HCT116 (cell line): ENCODE data around the gene ARFGAP1. TPM values are rescaled to one million over a fixed set of nuclear protein-coding genes. Genes with fewer than 3 reads are reported as not detected.

Source experiments
- ATAC-seq: fragments of 200-7000 bp; cut with Tn5 transposase; 2 replicates; pipeline ENCODE4 v1.9.1; 2020; ENCODE audit warnings: mild to moderate bottlenecking, moderate library complexity
- BruUV-seq: library from RNA; stranded (reverse); fragments of 400-500 nt; replicated peaks from 2 replicates; lab custom pipeline; 2021; lab: Mats Ljungman, UMichigan
- CTCF ChIA-PET: fragments of 300-600 bp; sonication (Branson Sonifier 250); formaldehyde crosslinking; loops from one replicate; lab custom pipeline; 2021; ENCODE audit warnings: antibody characterized with exemption; lab: Charles Lee
- POLR2A ChIA-PET: fragments of 300-600, 350-600 bp; sonication (Branson Sonifier 250); formaldehyde crosslinking; loops from one replicate; lab custom pipeline; 2021; ENCODE audit warnings: antibody characterized with exemption; lab: Charles Lee
- RAD21 ChIA-PET, 2 experiments: fragments of 300-600 bp; sonication (Branson Sonifier 250); formaldehyde crosslinking; loops; one replicate each; lab custom pipeline; 2023; ENCODE audit warnings: low total read pairs in 2 of 2; ENCODE audit not compliant: uncharacterized antibody in 2 of 2, unreplicated experiment in 2 of 2, low non-redundant PET in 1 of 2; lab: Charles Lee
- DNase-seq: peaks from one replicate; pipeline ENCODE4 v3.0.0-alpha.2; 2010; ENCODE audit warnings: low read depth, low spot score
- H2AFZ ChIP-seq: fragments of 200-600 bp; shearing (Covaris generic), sonication (generic); 2 replicates; pipeline ENCODE4 v1.6.1; 2017; ENCODE audit warnings: low read depth, mixed run types, mixed read lengths, antibody characterized with exemption, low read length; ENCODE audit not compliant: poor library complexity, severe bottlenecking
- H3K27ac ChIP-seq: 2 replicates; pipeline ENCODE4 v1.5.1; 2012; ENCODE audit warnings: low read depth, low read length
- H3K27me3 ChIP-seq: fragments of 200-600 bp; sonication (generic); 2 replicates; pipeline ENCODE4 v1.6.1; 2016; ENCODE audit warnings: mixed run types, low read length, mixed read lengths; ENCODE audit not compliant: insufficient read depth
- H3K36me3 ChIP-seq, 2 experiments: fragments of 200-500 bp in 1 of 2; fragments of 200-600 bp in 1 of 2; sonication (Bioruptor generic) in 1 of 2; sonication (generic) in 1 of 2; 2 replicates each; pipeline versions ENCODE4 v1.5.1 to v1.6.1; 2014 to 2016; ENCODE audit warnings: low read length in 2 of 2, inconsistent platforms in 1 of 2, mixed read lengths in 1 of 2, mixed run types in 1 of 2; ENCODE audit not compliant: insufficient read depth in 2 of 2, control insufficient read depth in 1 of 2
- H3K4me1 ChIP-seq, 2 experiments: fragments of 200-600 bp in 1 of 2; sonication (generic) in 1 of 2; 2 replicates each; pipeline versions ENCODE4 v1.5.1 to v1.6.1; 2012 to 2017; ENCODE audit warnings: low read length in 2 of 2, inconsistent platforms in 1 of 2, mild to moderate bottlenecking in 1 of 2, mixed read lengths in 1 of 2, mixed run types in 1 of 2, moderate library complexity in 1 of 2; ENCODE audit not compliant: insufficient read depth in 2 of 2, control insufficient read depth in 1 of 2
- H3K4me2 ChIP-seq: fragments of 200-600 bp; sonication (generic); 2 replicates; pipeline ENCODE4 v1.6.1; 2017; ENCODE audit warnings: mixed run types, low read length, mixed read lengths
- H3K4me3 ChIP-seq, 2 experiments: fragments of 200-600 bp in 1 of 2; sonication (generic) in 1 of 2; replicated peaks in 1 of 2; 2 replicates each; pipeline ENCODE4 v1.5.1; 2011 to 2016; ENCODE audit warnings: low read length in 2 of 2, control low read depth in 1 of 2, low read depth in 1 of 2, mild to moderate bottlenecking in 1 of 2, mixed read lengths in 1 of 2, mixed run types in 1 of 2
- H3K79me2 ChIP-seq: fragments of 200-600 bp; sonication (generic); 2 replicates; pipeline ENCODE4 v1.6.1; 2017; ENCODE audit warnings: mild to moderate bottlenecking, mixed run types, low read length, moderate library complexity, mixed read lengths; ENCODE audit not compliant: insufficient read depth
- H3K9ac ChIP-seq: fragments of 200-600 bp; sonication (generic); 2 replicates; pipeline ENCODE4 v1.6.1; 2016; ENCODE audit warnings: low read length, mixed read lengths
- H3K9me2 ChIP-seq: fragments of 200-600 bp; sonication (generic), shearing (Covaris generic); 2 replicates; pipeline ENCODE4 v1.6.1; 2017; ENCODE audit warnings: mixed run types, mild to moderate bottlenecking, moderate library complexity; ENCODE audit not compliant: insufficient read depth
- H3K9me3 ChIP-seq, 2 experiments: fragments of 200-500 bp in 1 of 2; fragments of 200-600 bp in 1 of 2; sonication (Bioruptor generic) in 1 of 2; sonication (generic) in 1 of 2; 2 replicates each; pipeline ENCODE4 v1.6.1; 2014 to 2017; ENCODE audit warnings: low read length in 2 of 2, mixed read lengths in 2 of 2, inconsistent platforms in 1 of 2, low read depth in 1 of 2, mild to moderate bottlenecking in 1 of 2, mixed run types in 1 of 2, moderate library complexity in 1 of 2; ENCODE audit not compliant: control insufficient read depth in 1 of 2, insufficient read depth in 1 of 2
- H4K20me1 ChIP-seq: fragments of 200-600 bp; sonication (generic), shearing (Covaris generic); 2 replicates; pipeline ENCODE4 v1.6.1; 2017; ENCODE audit warnings: mixed run types, mild to moderate bottlenecking, moderate library complexity; ENCODE audit not compliant: insufficient read depth
- ATF3 ChIP-seq: IDR thresholded peaks from 2 replicates; pipeline ENCODE4 v1.6.1; 2012
- CBX3 ChIP-seq: IDR thresholded peaks from 2 replicates; pipeline ENCODE4 v1.6.1; 2012; ENCODE audit warnings: low read depth
- CEBPB ChIP-seq: IDR thresholded peaks from 2 replicates; pipeline ENCODE4 v1.6.1; 2012; ENCODE audit warnings: low read depth
- EGR1 ChIP-seq: IDR thresholded peaks from 2 replicates; pipeline ENCODE4 v1.6.1; 2012; ENCODE audit warnings: low read depth
- ELF1 ChIP-seq: IDR thresholded peaks from 2 replicates; pipeline ENCODE4 v1.6.1; 2012; ENCODE audit warnings: low read depth, borderline replicate concordance
- EZH2 ChIP-seq: fragments of 200-600 bp; sonication (generic); IDR thresholded peaks from 2 replicates; pipeline ENCODE4 v1.6.1; 2017; ENCODE audit warnings: antibody characterized with exemption, mixed run types
- EZH2phosphoT487 ChIP-seq: fragments of 200-600 bp; IDR thresholded peaks from 2 replicates; pipeline ENCODE4 v1.6.1; 2018; ENCODE audit warnings: antibody characterized with exemption, borderline replicate concordance
- FOSL1 ChIP-seq: IDR thresholded peaks from 2 replicates; pipeline ENCODE4 v1.6.1; 2012; ENCODE audit warnings: low read depth
- MAX ChIP-seq: IDR thresholded peaks from 2 replicates; pipeline ENCODE4 v1.6.1; 2012
- POLR2A ChIP-seq: IDR thresholded peaks from 2 replicates; pipeline ENCODE4 v1.7.0; 2011; ENCODE audit warnings: borderline replicate concordance; ENCODE audit not compliant: insufficient read depth, insufficient read length; ENCODE audit errors: extremely low read depth
- POLR2AphosphoS5 ChIP-seq: IDR thresholded peaks from 2 replicates; pipeline ENCODE4 v1.6.1; 2011; ENCODE audit warnings: mild to moderate bottlenecking, low read depth, low read length, moderate library complexity
- RAD21 ChIP-seq: IDR thresholded peaks from 2 replicates; pipeline ENCODE4 v1.6.1; 2012; ENCODE audit warnings: low read depth, mild to moderate bottlenecking
- SIN3A ChIP-seq: IDR thresholded peaks from 2 replicates; pipeline ENCODE4 v1.6.1; 2012; ENCODE audit warnings: low read depth
- SP1 ChIP-seq: IDR thresholded peaks from 2 replicates; pipeline ENCODE4 v1.6.1; 2012; ENCODE audit warnings: low read depth
- SRF ChIP-seq: IDR thresholded peaks from 2 replicates; pipeline ENCODE4 v1.6.1; 2012; ENCODE audit warnings: low read depth
- TCF7L2 ChIP-seq: IDR thresholded peaks from 2 replicates; pipeline ENCODE4 v1.7.0; 2011; ENCODE audit warnings: borderline replicate concordance, inconsistent platforms; ENCODE audit not compliant: insufficient read depth, insufficient read length; ENCODE audit errors: extremely low read depth
- YY1 ChIP-seq: IDR thresholded peaks from 2 replicates; pipeline ENCODE4 v1.6.1; 2011; ENCODE audit warnings: low read length, low read depth, moderate library complexity, mild to moderate bottlenecking; ENCODE audit not compliant: insufficient replicate concordance; ENCODE audit errors: extremely low read depth
- ZBTB33 ChIP-seq: IDR thresholded peaks from 2 replicates; pipeline ENCODE4 v1.6.1; 2011; ENCODE audit warnings: mild to moderate bottlenecking, low read length, moderate library complexity; ENCODE audit not compliant: insufficient replicate concordance; ENCODE audit errors: extremely low read depth
- ZFX ChIP-seq: fragments of 450-650 bp; IDR thresholded peaks from 2 replicates; pipeline ENCODE4 v1.6.1; 2017
- ZNF274 ChIP-seq: fragments of 200-500 bp; sonication (Bioruptor generic); IDR thresholded peaks from 2 replicates; pipeline ENCODE4 v1.6.1; 2014; ENCODE audit warnings: mild to moderate bottlenecking, low read depth, low read length, inconsistent platforms
- intact Hi-C: fragments of 100-400 bp; cut with micrococcal nuclease; formaldehyde crosslinking; loops from 2 replicates; pipeline ENCODE4 v1.10.0; 2022
- total RNA-seq: library from RNA; stranded (reverse); gene quantifications from one replicate; pipeline ENCODE4 v1.2.1, GENCODE V29; 2021; ENCODE audit not compliant: unreplicated experiment

The ARFGAP1 gene
- total RNA-seq, 1 experiment from 2014 or later, result 94.4 TPM

GRCh38 chr20:63286781-63287696 is 14.4 kb downstream of the ARFGAP1 start:
- no peaks in the 10 kb centered on the region for H3K9me3 ChIP-seq
- no peaks in the 10 kb centered on the region for H4K20me1 ChIP-seq
- no peak for DNase-seq
- intact Hi-C loops, result no loop called here
- peaks cover 0 to 9% of the 10 kb centered on the region in 2 experiments; a peak in 1 of 4 replicates for H3K36me3 ChIP-seq
- H3K4me3 ChIP-seq, result no peak overlapping the region
- ATAC-seq, result no peak
- no peak overlapping the region for H3K9ac ChIP-seq
- H3K9me2 ChIP-seq, result no peaks in the 10 kb centered on the region
- ChIA-PET RAD21 (interaction anchor here in 1 of 2 experiments (0.7 kb wide), 1 partner anchor 64 kb away, joined by 4 read pairs; no protein-coding TSS in a partner anchor), POLR2A (no interaction called here), CTCF (interaction anchor here (1.4 kb wide), 1 partner anchor 63 kb away, joined by 3 read pairs; no protein-coding TSS in a partner anchor)
- H2AFZ ChIP-seq, result no peak overlapping the region
- no peaks in the 10 kb centered on the region for H3K27me3 ChIP-seq
- H3K27ac ChIP-seq, result no peak overlapping the region
- no peak overlapping the region for H3K4me2 ChIP-seq
- TF ChIP-seq POLR2AphosphoS5 (no peak), CEBPB (no peak), ZNF274 (no peak), MAX (no peak), ELF1 (no peak), EZH2 (no peak), EGR1 (no peak), SP1 (no peak), SIN3A (no peak), EZH2phosphoT487 (no peak), CBX3 (no peak), FOSL1 (no peak), POLR2A (no peak), SRF (no peak), ZFX (no peak), ZBTB33 (no peak), YY1 (no peak), RAD21 (no peak), ATF3 (no peak), TCF7L2 (no peak)
- TF ChIP-seq, all 23 proteins: peak for 0
- H3K79me2 ChIP-seq, result no peaks in the 10 kb centered on the region
- no TSS peak for BruUV-seq
- H3K4me1 ChIP-seq, result peaks cover 4 to 14% of the 10 kb centered on the region in 2 experiments; a peak in 3 of 4 replicates
